HepG2 (cell line): ENCODE data around the gene AS3MT. TPM values are rescaled to one million over a fixed set of nuclear protein-coding genes. Genes with fewer than 3 reads are reported as not detected.

ENCODE experiments used
- ATAC-seq: fragments of 200-7000 bp; cut with Tn5 transposase; 3 replicates; pipeline ENCODE4 v1.9.1; 2020; ENCODE audit warnings: mild to moderate bottlenecking, moderate library complexity
- BruUV-seq: library from RNA; stranded (reverse); fragments of 400-500 nt; replicated peaks from 2 replicates; lab custom pipeline; 2021; lab: Mats Ljungman, UMichigan
- CTCF ChIA-PET: fragments of 300-600 bp; formaldehyde crosslinking; extraction: SDS; loops from one replicate; lab custom pipeline; 2021; ENCODE audit warnings: low total read pairs, inconsistent platforms, low intra/inter-chr PET ratio; lab: Yijun Ruan, JAX
- POLR2A ChIA-PET: fragments of 350-600 bp; sonication (Branson Sonifier 250); formaldehyde crosslinking; loops from one replicate; lab custom pipeline; 2020; ENCODE audit warnings: antibody characterized with exemption, inconsistent platforms; lab: Yijun Ruan, JAX
- DNase-seq: peaks from one replicate; pipeline ENCODE4 v3.0.0-alpha.2; 2015; ENCODE audit warnings: low spot score
- FAIRE-seq: peaks from 3 replicates; lab custom pipeline; 2011; peaks lifted over from hg19 to GRCh38; lab: Jason Lieb, UNC
- H2AFZ ChIP-seq: one replicate; pipeline ENCODE4 v1.6.1; 2011; ENCODE audit warnings: low read length, inconsistent platforms
- H3K27ac ChIP-seq: fragments of 300-600 bp; 3 replicates; pipeline ENCODE4 v1.8.0; 2011; ENCODE audit warnings: mixed run types, mild to moderate bottlenecking, mixed read lengths, low read length, inconsistent platforms; ENCODE audit not compliant: insufficient read depth; ENCODE audit errors: extremely low read length
- H3K27me3 ChIP-seq, 2 experiments: fragments of 200-600 bp in 1 of 2; 2 replicates in 1 of 2; 3 replicates in 1 of 2; pipeline versions ENCODE4 v1.6.0 to v1.8.0; 2011; ENCODE audit warnings: low read length in 2 of 2, mild to moderate bottlenecking in 2 of 2, moderate library complexity in 2 of 2, inconsistent platforms in 1 of 2; ENCODE audit not compliant: insufficient read depth in 2 of 2, control insufficient read depth in 1 of 2
- H3K36me3 ChIP-seq, 2 experiments: fragments of 200-600 bp in 1 of 2; replicated peaks in 1 of 2; 2 replicates in 1 of 2; 3 replicates in 1 of 2; pipeline versions ENCODE4 v1.5.1 to v1.8.0; 2011; ENCODE audit warnings: low read length in 2 of 2, inconsistent platforms in 1 of 2; ENCODE audit not compliant: insufficient read depth in 2 of 2, control insufficient read depth in 1 of 2
- H3K4me1 ChIP-seq: 2 replicates; pipeline ENCODE4 v1.5.1; 2012; ENCODE audit warnings: low read length, inconsistent platforms; ENCODE audit not compliant: insufficient read depth
- H3K4me2 ChIP-seq: 2 replicates; pipeline ENCODE4 v1.6.0; 2011; ENCODE audit warnings: low read depth, low read length, inconsistent platforms
- H3K4me3 ChIP-seq, 3 experiments: fragments of 200-600 bp in 1 of 3; sonication (generic), shearing (Covaris generic) in 1 of 3; replicated peaks in 1 of 3; 2 replicates each; pipeline ENCODE4 v1.5.1; 2011 to 2016; ENCODE audit warnings: low read length in 3 of 3, inconsistent platforms in 2 of 3, low read depth in 2 of 3, mild to moderate bottlenecking in 2 of 3, control low read depth in 1 of 3, mixed read lengths in 1 of 3; ENCODE audit not compliant: insufficient read depth in 1 of 3
- H3K79me2 ChIP-seq: one replicate; pipeline ENCODE4 v1.6.1; 2011; ENCODE audit warnings: low read length, inconsistent platforms; ENCODE audit not compliant: insufficient read depth
- H3K9ac ChIP-seq: 2 replicates; pipeline ENCODE4 v1.6.0; 2011; ENCODE audit warnings: mild to moderate bottlenecking, low read depth, low read length, inconsistent platforms; ENCODE audit not compliant: insufficient read depth
- H3K9me3 ChIP-seq: 2 replicates; pipeline ENCODE4 v1.5.1; 2012; ENCODE audit warnings: mild to moderate bottlenecking, low read length
- H4K20me1 ChIP-seq: 2 replicates; pipeline ENCODE4 v1.6.0; 2011; ENCODE audit warnings: inconsistent platforms, mild to moderate bottlenecking, low read length, moderate library complexity; ENCODE audit not compliant: insufficient read depth
- ATF4 ChIP-seq, 2 experiments: fragments of 450-650 bp in 1 of 2; sonication (generic) in 1 of 2; formaldehyde crosslinking; IDR thresholded peaks; 2 replicates each; pipeline versions ENCODE4 v1.5.0 to v1.8.0; 2020 to 2022; ENCODE audit warnings: mild to moderate bottlenecking in 1 of 2, missing genetic modification reagents in 1 of 2
- FOXM1 ChIP-seq: sonication (generic); formaldehyde crosslinking; IDR thresholded peaks from 2 replicates; pipeline ENCODE4 v1.5.0; 2020; ENCODE audit warnings: missing genetic modification reagents
- HOXD1 ChIP-seq: sonication (generic); formaldehyde crosslinking; IDR thresholded peaks from 2 replicates; pipeline ENCODE4 v1.5.0; 2020; ENCODE audit warnings: missing genetic modification reagents
- MAZ ChIP-seq, 2 experiments: sonication (generic) in 1 of 2; formaldehyde crosslinking in 1 of 2; IDR thresholded peaks; 2 replicates each; pipeline versions ENCODE4 v1.5.0 to v1.6.1; 2012 to 2020; ENCODE audit warnings: low read depth in 2 of 2, mild to moderate bottlenecking in 2 of 2, borderline replicate concordance in 1 of 2, improper control_type of control experiment in 1 of 2, low read length in 1 of 2, missing genetic modification reagents in 1 of 2, moderate library complexity in 1 of 2
- NFYC ChIP-seq: IDR thresholded peaks from 2 replicates; pipeline ENCODE4 v1.6.1; 2016; ENCODE audit warnings: missing genetic modification reagents, missing compliant biosample characterization
- NPAS2 ChIP-seq: sonication (generic); formaldehyde crosslinking; IDR thresholded peaks from 2 replicates; pipeline ENCODE4 v1.8.0; 2022; ENCODE audit warnings: mild to moderate bottlenecking, missing genetic modification reagents, borderline replicate concordance
- RXRB ChIP-seq: IDR thresholded peaks from 2 replicates; pipeline ENCODE4 v1.6.1; 2016; ENCODE audit warnings: borderline replicate concordance, missing genetic modification reagents, missing compliant biosample characterization
- SMARCE1 ChIP-seq: fragments of 450-650 bp; IDR thresholded peaks from 2 replicates; pipeline ENCODE4 v1.6.1; 2017; ENCODE audit warnings: borderline replicate concordance
- ZFP62 ChIP-seq: sonication (generic); formaldehyde crosslinking; IDR thresholded peaks from 2 replicates; pipeline ENCODE4 v1.4.0; 2020; ENCODE audit warnings: missing genetic modification reagents
- ZNF33B ChIP-seq: sonication (generic); formaldehyde crosslinking; IDR thresholded peaks from 2 replicates; pipeline ENCODE4 v1.5.1; 2020; ENCODE audit warnings: mild to moderate bottlenecking, missing genetic modification reagents
- ZNF382 ChIP-seq: sonication (generic); formaldehyde crosslinking; IDR thresholded peaks from 2 replicates; pipeline ENCODE4 v1.5.0; 2020; ENCODE audit warnings: missing genetic modification reagents, mild to moderate bottlenecking, borderline replicate concordance
- WGBS: methylation state at CpG from one replicate; pipeline ENCODE4 v1.1.6; 2017; ENCODE audit warnings: low lambda C conversion rate; 5-methylcytosine and 5-hydroxymethylcytosine counted together
- in situ Hi-C: cut with HindIII; loops from 2 replicates; pipeline ENCODE4 v1.10.0; 2017; ENCODE audit warnings: low pct_unique_long_range_greater_than_20kb; ENCODE audit not compliant: extremely low pct_ligation_motif_present
- intact Hi-C: fragments of 100-400 bp; cut with micrococcal nuclease; formaldehyde crosslinking; loops from one replicate; pipeline ENCODE4 v1.10.0; 2022; ENCODE audit not compliant: unreplicated experiment
- polyA plus RNA-seq, 8 experiments: library from polyadenylated mRNA; depleted of rRNA in 3 of 8; stranded (reverse) in 7 of 8; unstranded in 1 of 8; fragments of >200 nt; fragmentation: Illumina TruSeq in 4 of 8; extraction: Trizol in 4 of 8; gene quantifications; 2 replicates each; pipeline versions ENCODE4 v1.2.1 to v1.2.3, GENCODE V29; 2011 to 2016; ENCODE audit warnings: low read depth in 4 of 8, missing spikeins in 1 of 8, mixed read lengths in 1 of 8; ENCODE audit not compliant: insufficient read depth in 1 of 8
- total RNA-seq, 5 experiments: library from RNA; depleted of rRNA; stranded (reverse); fragments of >200 nt; fragmentation: Illumina TruSeq; extraction: Trizol; gene quantifications; 2 replicates each; pipeline ENCODE4 v1.2.3, GENCODE V29; 2016; ENCODE audit warnings: low read depth in 1 of 5

The AS3MT gene
- total and polyA plus RNA-seq, 2 of the 13 experiments (the other 11 are each of a cell fraction or from before 2014, with no cell fraction given): 8.7 to 17.4 TPM

- no TSS peak for BruUV-seq
- CTCF ChIA-PET: no interaction called here
- no peak for ATAC-seq
Observed at GRCh38 chr10:102865620-102866019, 3.6 kb upstream of the AS3MT start.

GRCh38 chr10:102868911-102869257 is 386 bp upstream of the AS3MT start:
- Histone ChIP-seq H3K27me3 (no peaks in the 10 kb centered on the region), H3K9ac (peak overlapping the region; percentile 76), H3K36me3 (peaks cover 0 to 9% of the 10 kb centered on the region in 2 experiments; a peak in 2 of 5 replicates), H4K20me1 (no peaks in the 10 kb centered on the region), H3K4me2 (peak overlapping the region; percentile 87), H3K4me1 (peaks cover 20% of the 10 kb centered on the region), H3K9me3 (no peaks in the 10 kb centered on the region), H2AFZ (no peak overlapping the region), H3K4me3 (peak overlapping the region; percentile 54 to 81 (median 71); a peak in 5 of 6 replicates), H3K79me2 (no peaks in the 10 kb centered on the region), H3K27ac (peak overlapping the region; percentile 86)
- intact Hi-C loops (no loop called here), in situ Hi-C loops (no loop called here)
- no peak for FAIRE-seq
- WGBS: 20% methylated on average over 5 of the region's 5 CpGs
- peak; percentile 6; the same call in 2 of the 3 replicates for ATAC-seq
- TF ChIP-seq HOXD1 (CRISPR knock-in tag) (no peak), FOXM1 (no peak), ZFP62 (CRISPR knock-in tag) (no peak), NFYC (no peak), ZNF33B (CRISPR knock-in tag) (no peak), RXRB (CRISPR knock-in tag) (no peak), ZNF382 (CRISPR knock-in tag) (no peak), NPAS2 (no peak), SMARCE1 (no peak)
- CTCF ChIA-PET: no interaction called here
- no peak for DNase-seq
- BruUV-seq: TSS peak; percentile 76
- POLR2A ChIA-PET: interaction anchor here (0.5 to 1.6 kb wide), 12 partner anchors 10 to 285 kb away, joined by 3 to 7 read pairs (median 4); partner anchors contain the start of genes CNNM2 and WBP1L

More at GRCh38 chr10:102865620-102866019, 3.6 kb upstream of the AS3MT start:
- in situ Hi-C loops: no loop called here
- no peaks in the 10 kb centered on the region for H3K79me2 ChIP-seq
- TF ChIP-seq ATF4 (CRISPR knock-in tag; IDR thresholded peaks at IDR 0.05): 0 out of 4 replicates have a peak, but pooled peaks of 1 of the 2 experiments have one; percentile 14
- TF ChIP-seq MAZ (IDR thresholded peaks at IDR 0.05; ENCODE audit: borderline replicate concordance, low read depth, low read length): no peak
- no peak for TF ChIP-seq MAZ (CRISPR knock-in tag; IDR thresholded peaks at IDR 0.05; ENCODE audit: low read depth)
- H3K4me1 ChIP-seq: peaks cover 18% of the 10 kb centered on the region
- no peak overlapping the region for H3K27ac ChIP-seq
- 90% methylated on average over 3 of the region's 3 CpGs for WGBS
- no peaks in the 10 kb centered on the region for H4K20me1 ChIP-seq
- H3K4me3 ChIP-seq: no peak overlapping the region
- no peaks in the 10 kb centered on the region for H3K9me3 ChIP-seq
- FAIRE-seq (no peak), DNase-seq (no peak)
- intact Hi-C loops: no loop called here
- H3K4me2 ChIP-seq: no peak overlapping the region
- POLR2A ChIA-PET: interaction anchor here (1.0 kb wide), 1 partner anchor 11 kb away, joined by 3 read pairs; no protein-coding TSS in a partner anchor
- peaks cover 0 to 28% of the 10 kb centered on the region in 2 experiments; a peak in 2 of 5 replicates for H3K36me3 ChIP-seq
- H2AFZ ChIP-seq: no peak overlapping the region
- no peak overlapping the region for H3K9ac ChIP-seq
- no peaks in the 10 kb centered on the region for H3K27me3 ChIP-seq
